MM.1S (cell line): Measurements from ENCODE around the gene KRT6C.

Experiments
- DNase-seq: peaks from one replicate; pipeline ENCODE4 v3.0.0-alpha.2; 2015
- H2AFZ ChIP-seq: fragments of 300-600 bp; sonication (generic); 2 replicates; pipeline ENCODE4 v1.6.0; 2016; ENCODE audit warnings: antibody characterized with exemption, low read length
- H3F3A ChIP-seq: fragments of 300-600 bp; sonication (generic); 2 replicates; pipeline ENCODE4 v1.6.1; 2016; ENCODE audit warnings: mild to moderate bottlenecking, antibody characterized with exemption, low read length, moderate library complexity, mixed read lengths; ENCODE audit not compliant: insufficient read depth
- H3K27ac ChIP-seq: fragments of 300-600 bp; sonication (generic); 2 replicates; pipeline ENCODE4 v1.5.1; 2016; ENCODE audit warnings: mild to moderate bottlenecking, low read length
- H3K27me3 ChIP-seq: fragments of 300-600 bp; sonication (generic); replicated peaks from 2 replicates; pipeline ENCODE4 v1.6.0; 2016; ENCODE audit warnings: low read length; ENCODE audit not compliant: insufficient read depth
- H3K36me3 ChIP-seq: fragments of 300-600 bp; sonication (generic); replicated peaks from 2 replicates; pipeline ENCODE4 v1.6.1; 2016; ENCODE audit warnings: mild to moderate bottlenecking, low read length, mixed read lengths; ENCODE audit not compliant: insufficient read depth
- H3K4me1 ChIP-seq: fragments of 300-600 bp; sonication (generic); 2 replicates; pipeline ENCODE4 v1.6.1; 2016; ENCODE audit warnings: low read length, mixed read lengths
- H3K4me2 ChIP-seq: fragments of 300-600 bp; sonication (generic); 2 replicates; pipeline ENCODE4 v1.6.0; 2016; ENCODE audit warnings: low read depth, low read length
- H3K4me3 ChIP-seq: fragments of 300-600 bp; sonication (generic); 2 replicates; pipeline ENCODE4 v1.5.1; 2016; ENCODE audit warnings: low read length, mixed read lengths
- H3K79me2 ChIP-seq: fragments of 300-600 bp; sonication (generic); 2 replicates; pipeline ENCODE4 v1.6.1; 2016; ENCODE audit warnings: mixed run types, low read length, mixed read lengths
- H3K9ac ChIP-seq: fragments of 300-600 bp; sonication (generic); 2 replicates; pipeline ENCODE4 v1.6.1; 2016; ENCODE audit warnings: low read length, mixed read lengths
- H3K9me2 ChIP-seq: fragments of 300-600 bp; sonication (generic); replicated peaks from 2 replicates; pipeline ENCODE4 v1.6.1; 2016; ENCODE audit warnings: mild to moderate bottlenecking, low read length, mixed read lengths; ENCODE audit not compliant: insufficient read depth
- H3K9me3 ChIP-seq: fragments of 300-600 bp; sonication (generic); replicated peaks from 2 replicates; pipeline ENCODE4 v1.6.1; 2016; ENCODE audit warnings: mild to moderate bottlenecking, low read length, mixed read lengths; ENCODE audit not compliant: insufficient read depth
- H4K20me1 ChIP-seq: fragments of 300-600 bp; sonication (generic); 2 replicates; pipeline ENCODE4 v1.6.1; 2016; ENCODE audit warnings: mild to moderate bottlenecking, low read length, moderate library complexity, mixed read lengths; ENCODE audit not compliant: insufficient read depth
- CTCF ChIP-seq: fragments of 300-600 bp; sonication (generic); IDR thresholded peaks from 2 replicates; pipeline ENCODE4 v1.5.1; 2016; ENCODE audit warnings: antibody characterized with exemption, low read length, mixed read lengths
- EZH2 ChIP-seq: fragments of 300-600 bp; sonication (generic); optimal IDR thresholded peaks from 2 replicates; pipeline ENCODE3; 2017; ENCODE audit warnings: low read depth, mild to moderate bottlenecking, antibody characterized with exemption, low read length, mixed read lengths
- EZH2phosphoT487 ChIP-seq: fragments of 300-600 bp; sonication (generic); IDR thresholded peaks from 2 replicates; pipeline ENCODE4 v1.6.1; 2018; ENCODE audit warnings: antibody characterized with exemption, low read length

The KRT6C gene

GRCh38 chr12:52515927-52516831 is 42.6 kb upstream of the KRT6C start:
- H3K9me2 ChIP-seq = no peaks in the 10 kb centered on the region
- no peaks in the 10 kb centered on the region for H3F3A ChIP-seq
- peaks cover 55% of the 10 kb centered on the region for H3K27me3 ChIP-seq
- no peak overlapping the region for H2AFZ ChIP-seq
- no peaks in the 10 kb centered on the region for H3K9me3 ChIP-seq
- no peak overlapping the region for H3K27ac ChIP-seq
- no peaks in the 10 kb centered on the region for H3K36me3 ChIP-seq
- H3K79me2 ChIP-seq = no peaks in the 10 kb centered on the region
- H3K9ac ChIP-seq = no peak overlapping the region
- H4K20me1 ChIP-seq = no peaks in the 10 kb centered on the region
- no peaks in the 10 kb centered on the region for H3K4me1 ChIP-seq
- no peak overlapping the region for H3K4me2 ChIP-seq
- DNase-seq = no peak
- TF ChIP-seq CTCF (no peak), EZH2 (no peak), EZH2phosphoT487 (no peak)
- no peak overlapping the region for H3K4me3 ChIP-seq

GRCh38 chr12:52515319-52515646 is 41.7 kb upstream of the KRT6C start:
- Histone ChIP-seq H3K4me1 (no peaks in the 10 kb centered on the region), H3K27me3 (peaks cover 49% of the 10 kb centered on the region), H3K4me2 (no peak overlapping the region), H3K9ac (no peak overlapping the region), H3K9me2 (no peaks in the 10 kb centered on the region), H2AFZ (no peak overlapping the region), H3K36me3 (no peaks in the 10 kb centered on the region), H4K20me1 (no peaks in the 10 kb centered on the region), H3F3A (no peaks in the 10 kb centered on the region), H3K9me3 (no peaks in the 10 kb centered on the region), H3K79me2 (no peaks in the 10 kb centered on the region), H3K4me3 (no peak overlapping the region), H3K27ac (no peak overlapping the region)
- no peak for DNase-seq
- TF ChIP-seq CTCF (no peak), EZH2phosphoT487 (no peak), EZH2 (no peak)

GRCh38 chr12:52514471-52515318 is 41.1 kb upstream of the KRT6C start:
- Histone ChIP-seq H3K27ac (no peak overlapping the region), H3K79me2 (no peaks in the 10 kb centered on the region)
- TF ChIP-seq EZH2 (no peak), CTCF (no peak), EZH2phosphoT487 (no peak)

More at GRCh38 chr12:52514471-52515318, 41.1 kb upstream of the KRT6C start:
- Histone ChIP-seq H4K20me1 (no peaks in the 10 kb centered on the region), H2AFZ (no peak overlapping the region), H3K4me2 (no peak overlapping the region), H3K9me3 (no peaks in the 10 kb centered on the region), H3K4me3 (no peak overlapping the region), H3K9ac (no peak overlapping the region), H3K27me3 (peaks cover 43% of the 10 kb centered on the region), H3K36me3 (no peaks in the 10 kb centered on the region), H3K4me1 (no peaks in the 10 kb centered on the region), H3F3A (no peaks in the 10 kb centered on the region), H3K9me2 (no peaks in the 10 kb centered on the region)
- no peak for DNase-seq
